Right lobe of liver (tissue), 6 donors: ENCODE measurements around the gene FAM117B. TPM values are rescaled to one million over a fixed set of nuclear protein-coding genes. Genes with fewer than 3 reads are reported as not detected.

ENCODE experiments used
- ATAC-seq, 4 donors: fragments of 200-7000 bp; cut with Tn5 transposase; one replicate each; pipeline ENCODE4 v1.9.1; 2020; ENCODE audit warnings: mild to moderate bottlenecking in 4 of 4, moderate library complexity in 4 of 4
- DNase-seq, 3 donors: peaks; one replicate each; pipeline ENCODE4 v3.0.0-alpha.2; 2020
- H3K27ac ChIP-seq, 3 donors: fragments of 200-600 bp; one replicate each; pipeline ENCODE4 v1.8.0; 2022
- H3K27me3 ChIP-seq, 2 donors: fragments of 200-600 bp; one replicate each; pipeline ENCODE4 v1.8.0; 2022
- H3K36me3 ChIP-seq, 4 donors: fragments of 200-600 bp; sonication (generic) in 1 of 4; one replicate each; pipeline versions ENCODE4 v1.5.1 to v1.8.0; 2017 to 2022; ENCODE audit warnings: control low read depth in 1 of 4
- H3K4me1 ChIP-seq, 4 donors: fragments of 200-600 bp; sonication (generic) in 1 of 4; one replicate each; pipeline versions ENCODE4 v1.5.1 to v1.8.0; 2017 to 2022; ENCODE audit warnings: control low read depth in 1 of 4
- H3K4me3 ChIP-seq, 3 donors: fragments of 200-600 bp; one replicate each; pipeline ENCODE4 v1.8.0; 2022
- H3K9me3 ChIP-seq, 4 donors: fragments of 200-600 bp; sonication (generic) in 1 of 4; one replicate each; pipeline versions ENCODE4 v1.5.1 to v1.8.0; 2017 to 2022; ENCODE audit warnings: control low read depth in 1 of 4
- CTCF ChIP-seq, 4 donors: fragments of 200-600 bp in 3 of 4; fragments of 450-650 bp in 1 of 4; IDR thresholded peaks; one replicate each; pipeline versions ENCODE4 v1.5.1 to v1.8.0; 2016 to 2022; ENCODE audit warnings: antibody characterized with exemption in 4 of 4, mild to moderate bottlenecking in 2 of 4
- POLR2A ChIP-seq: fragments of 450-650 bp; IDR thresholded peaks from one replicate; pipeline ENCODE4 v1.6.1; 2017; ENCODE audit warnings: antibody characterized with exemption, mild to moderate bottlenecking
- WGBS: methylation state at CpG from one replicate; pipeline ENCODE4 v1.1.6; 2018; ENCODE audit warnings: low coverage, low lambda C conversion rate; ENCODE audit not compliant: insufficient coverage; ENCODE audit errors: missing lambda C conversion rate; 5-methylcytosine and 5-hydroxymethylcytosine counted together
- intact Hi-C, 2 donors: fragments of 100-400 bp; cut with DNase I; formaldehyde crosslinking; loops; one replicate each; pipeline versions ENCODE4 v1.11.2 to v1.14.1; 2022
- total RNA-seq, 6 experiments: library from RNA; depleted of rRNA in 2 of 6; stranded (reverse); fragments of >200 nt in 2 of 6; fragmentation: NEBNext Ultra II Directional in 3 of 6; extraction: Animal tissue kit (Norgen Biotek cat#: 25700) in 3 of 6; gene quantifications; one replicate each; pipeline versions ENCODE4 v1.1.0 to v1.2.4, GENCODE V29; 2016 to 2023
- donor health status: DM: no; HTN: yes; CAD: no.
- donor health status: DM: no; HTN: no; CAD: no.
- donor health status: DM: no; HTN: no; CAD: no.
- donor health status: DM: no; HTN: yes; CAD: no.
- donor health status: DM: no; HTN: yes; CAD: no.

The FAM117B gene
- total RNA-seq, 6 experiments from 2014 or later, result 1.8 to 2.8 (median 2.3) TPM

- TF ChIP-seq POLR2A, result no peak
- TF ChIP-seq CTCF (IDR thresholded peaks at IDR 0.05), result no peak
- ATAC-seq, result no peak
- no peak for DNase-seq
- no peaks in the 10 kb centered on the region for H3K36me3 ChIP-seq
- no peak overlapping the region for H3K4me3 ChIP-seq
- 100% methylated on average over 1 of the region's 2 CpGs for WGBS
- no peaks in the 10 kb centered on the region for H3K4me1 ChIP-seq
- no peak overlapping the region for H3K27ac ChIP-seq
- no peaks in the 10 kb centered on the region for H3K27me3 ChIP-seq
- no peaks in the 10 kb centered on the region for H3K9me3 ChIP-seq
- intact Hi-C loops, result no loop called here
These were observed 35.7 kb upstream of the FAM117B start for GRCh38 chr2:202599105-202599504.

GRCh38 chr2:202599911-202600310, 34.9 kb upstream of the FAM117B start:
- DNase-seq (no peak), ATAC-seq (no peak)
- H3K4me3 ChIP-seq, result no peak overlapping the region
- WGBS, result 59% methylated on average over 4 of the region's 4 CpGs
- H3K9me3 ChIP-seq, result no peaks in the 10 kb centered on the region
- TF ChIP-seq CTCF (IDR thresholded peaks at IDR 0.05) (no peak), POLR2A (no peak)
- H3K4me1 ChIP-seq, result no peaks in the 10 kb centered on the region
- no peak overlapping the region for H3K27ac ChIP-seq
- intact Hi-C loops, result no loop called here
- H3K36me3 ChIP-seq, result no peaks in the 10 kb centered on the region
- H3K27me3 ChIP-seq, result no peaks in the 10 kb centered on the region

- TF ChIP-seq POLR2A (no peak), CTCF (IDR thresholded peaks at IDR 0.05) (no peak)
- intact Hi-C loops, result no loop called here
- H3K36me3 ChIP-seq, result no peaks in the 10 kb centered on the region
- H3K9me3 ChIP-seq, result no peaks in the 10 kb centered on the region
- H3K4me1 ChIP-seq, result no peaks in the 10 kb centered on the region
- no peak overlapping the region for H3K4me3 ChIP-seq
- ATAC-seq (no peak), DNase-seq (no peak)
- no peak overlapping the region for H3K27ac ChIP-seq
- WGBS, result 65% methylated on average over 4 of the region's 4 CpGs
- no peaks in the 10 kb centered on the region for H3K27me3 ChIP-seq
These were observed 30.1 kb upstream of the FAM117B start for GRCh38 chr2:202604699-202605098.

- WGBS, result 69% methylated on average over 1 of the region's 1 CpG
- ATAC-seq, result no peak
- intact Hi-C loops, result no loop called here
These were observed 29.6 kb upstream of the FAM117B start for GRCh38 chr2:202605174-202605573.

More at GRCh38 chr2:202605174-202605573, 29.6 kb upstream of the FAM117B start:
- no peak for DNase-seq
- H3K4me3 ChIP-seq, result no peak overlapping the region
- no peaks in the 10 kb centered on the region for H3K27me3 ChIP-seq
- TF ChIP-seq CTCF (IDR thresholded peaks at IDR 0.05), result no peak
- no peak for TF ChIP-seq POLR2A
- H3K9me3 ChIP-seq, result no peaks in the 10 kb centered on the region
- no peak overlapping the region for H3K27ac ChIP-seq
- H3K4me1 ChIP-seq, result no peaks in the 10 kb centered on the region
- H3K36me3 ChIP-seq, result no peaks in the 10 kb centered on the region
